Neutrophil (primary cell): ENCODE measurements around the gene SPAG16.

ENCODE experiments used
- H3K27ac ChIP-seq: fragments of 200-600 bp; sonication (generic); 2 replicates; pipeline ENCODE4 v1.5.1; 2016; ENCODE audit warnings: mild to moderate bottlenecking, moderate library complexity
- H3K27me3 ChIP-seq: fragments of 200-600 bp; sonication (generic); 2 replicates; pipeline ENCODE4 v1.6.0; 2016; ENCODE audit warnings: mild to moderate bottlenecking
- H3K36me3 ChIP-seq: fragments of 200-600 bp; sonication (generic); 2 replicates; pipeline ENCODE4 v1.5.1; 2017
- H3K4me1 ChIP-seq, 2 experiments: fragments of 200-600 bp in 1 of 2; sonication (generic) in 1 of 2; 1 replicate in 1 of 2; 2 replicates in 1 of 2; pipeline versions ENCODE4 v1.5.1 to v1.6.1; 2013 to 2016; ENCODE audit warnings: low read depth in 1 of 2, low read length in 1 of 2, mild to moderate bottlenecking in 1 of 2, moderate library complexity in 1 of 2; ENCODE audit not compliant: control insufficient read depth in 1 of 2, insufficient read depth in 1 of 2
- H3K4me3 ChIP-seq, 2 experiments: fragments of 200-600 bp in 1 of 2; sonication (generic) in 1 of 2; 1 replicate in 1 of 2; 2 replicates in 1 of 2; pipeline ENCODE4 v1.5.1; 2013 to 2016; ENCODE audit warnings: low read depth in 1 of 2, low read length in 1 of 2, mild to moderate bottlenecking in 1 of 2, moderate library complexity in 1 of 2
- H3K9me3 ChIP-seq: fragments of 200-600 bp; sonication (generic); 2 replicates; pipeline ENCODE4 v1.5.1; 2016
- TF ChIP-seq, protein P1 (sequence below): fragments of 200-600 bp; sonication (generic); IDR thresholded peaks from 2 replicates; pipeline ENCODE4 v1.5.1; 2016; ENCODE audit warnings: antibody characterized with exemption

SPAG16 gene

GRCh38 chr2:213959589-213959988, 675.3 kb downstream of the SPAG16 start:
- no peak overlapping the region for H3K27ac ChIP-seq
- TF ChIP-seq, protein P1, sequence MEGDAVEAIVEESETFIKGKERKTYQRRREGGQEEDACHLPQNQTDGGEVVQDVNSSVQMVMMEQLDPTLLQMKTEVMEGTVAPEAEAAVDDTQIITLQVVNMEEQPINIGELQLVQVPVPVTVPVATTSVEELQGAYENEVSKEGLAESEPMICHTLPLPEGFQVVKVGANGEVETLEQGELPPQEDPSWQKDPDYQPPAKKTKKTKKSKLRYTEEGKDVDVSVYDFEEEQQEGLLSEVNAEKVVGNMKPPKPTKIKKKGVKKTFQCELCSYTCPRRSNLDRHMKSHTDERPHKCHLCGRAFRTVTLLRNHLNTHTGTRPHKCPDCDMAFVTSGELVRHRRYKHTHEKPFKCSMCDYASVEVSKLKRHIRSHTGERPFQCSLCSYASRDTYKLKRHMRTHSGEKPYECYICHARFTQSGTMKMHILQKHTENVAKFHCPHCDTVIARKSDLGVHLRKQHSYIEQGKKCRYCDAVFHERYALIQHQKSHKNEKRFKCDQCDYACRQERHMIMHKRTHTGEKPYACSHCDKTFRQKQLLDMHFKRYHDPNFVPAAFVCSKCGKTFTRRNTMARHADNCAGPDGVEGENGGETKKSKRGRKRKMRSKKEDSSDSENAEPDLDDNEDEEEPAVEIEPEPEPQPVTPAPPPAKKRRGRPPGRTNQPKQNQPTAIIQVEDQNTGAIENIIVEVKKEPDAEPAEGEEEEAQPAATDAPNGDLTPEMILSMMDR: no peak

GRCh38 chr2:213971536-213971935, 687.3 kb downstream of the SPAG16 start:
- no peaks in the 10 kb centered on the region for H3K9me3 ChIP-seq
- no peaks in the 10 kb centered on the region for H3K36me3 ChIP-seq
- H3K4me1 ChIP-seq: no peaks in the 10 kb centered on the region
- no peak overlapping the region for H3K27ac ChIP-seq
- H3K4me3 ChIP-seq: no peak overlapping the region
- TF ChIP-seq, protein P1: no peak
- no peaks in the 10 kb centered on the region for H3K27me3 ChIP-seq

More at GRCh38 chr2:213959589-213959988, 675.3 kb downstream of the SPAG16 start:
- Histone ChIP-seq H3K36me3 (no peaks in the 10 kb centered on the region), H3K9me3 (no peaks in the 10 kb centered on the region), H3K27me3 (no peaks in the 10 kb centered on the region), H3K4me1 (no peaks in the 10 kb centered on the region), H3K4me3 (no peak overlapping the region)

DNA sequence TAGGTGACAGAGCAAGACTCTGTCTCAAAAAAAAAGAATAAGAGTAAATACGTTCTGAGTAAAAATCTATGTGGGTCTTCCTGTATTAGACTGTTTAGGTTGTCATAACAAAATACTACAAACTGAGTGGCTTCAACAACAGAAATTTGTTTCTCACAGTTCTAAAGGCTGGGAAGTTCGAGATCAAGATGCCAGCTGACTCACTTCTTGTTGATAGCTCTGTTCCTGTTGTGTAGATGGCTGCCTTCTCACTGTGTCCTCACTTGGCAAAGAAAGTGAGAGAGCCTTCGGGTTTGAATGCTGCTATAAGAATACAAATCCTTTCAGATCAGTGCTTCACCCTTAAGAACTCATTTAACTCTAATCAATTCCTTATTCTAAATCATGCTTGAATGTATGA, 696.6 kb downstream of the SPAG16 start:
- TF ChIP-seq, protein P1: no peak
- Histone ChIP-seq H3K27ac (no peak overlapping the region), H3K27me3 (no peaks in the 10 kb centered on the region), H3K9me3 (no peaks in the 10 kb centered on the region), H3K4me3 (no peak overlapping the region), H3K4me1 (no peaks in the 10 kb centered on the region), H3K36me3 (no peaks in the 10 kb centered on the region)

DNA sequence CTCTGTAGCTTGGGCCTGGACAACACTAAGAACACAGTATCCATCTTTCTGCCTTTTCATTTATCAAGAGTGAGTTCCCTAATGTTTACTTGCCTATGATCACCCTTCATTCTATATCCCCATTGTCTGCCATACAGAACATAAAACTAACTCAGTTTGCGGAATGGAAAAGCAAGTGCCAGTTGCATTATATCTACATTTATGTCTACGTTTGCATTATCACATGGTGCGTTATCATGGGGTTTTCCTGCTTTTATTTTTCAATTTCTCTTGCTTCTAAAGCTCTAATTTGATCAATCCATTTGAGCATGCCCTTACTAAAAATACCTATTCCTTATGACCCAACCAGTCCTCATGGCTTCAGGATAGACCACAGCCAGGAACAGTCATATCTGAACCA, 704.9 kb downstream of the SPAG16 start:
- Histone ChIP-seq H3K27me3 (no peaks in the 10 kb centered on the region), H3K27ac (no peak overlapping the region), H3K9me3 (no peaks in the 10 kb centered on the region), H3K4me1 (no peaks in the 10 kb centered on the region), H3K4me3 (no peak overlapping the region), H3K36me3 (no peaks in the 10 kb centered on the region)
- TF ChIP-seq, protein P1: no peak

- TF ChIP-seq, protein P1: no peak
- H3K4me3 ChIP-seq: no peak overlapping the region
- H3K4me1 ChIP-seq: no peaks in the 10 kb centered on the region
- no peaks in the 10 kb centered on the region for H3K27me3 ChIP-seq
- no peaks in the 10 kb centered on the region for H3K9me3 ChIP-seq
- H3K27ac ChIP-seq: no peak overlapping the region
- no peaks in the 10 kb centered on the region for H3K36me3 ChIP-seq
Observed at GRCh38 chr2:213991453-213992108, 707.3 kb downstream of the SPAG16 start.
